ENCODE measurements around the gene ARHGAP36. TPM values are rescaled to one million over a fixed set of nuclear protein-coding genes. Genes with fewer than 3 reads are reported as not detected.

Gene ARHGAP36
- total RNA-seq, 2 experiments from 2014 or later = not detected

DNA sequence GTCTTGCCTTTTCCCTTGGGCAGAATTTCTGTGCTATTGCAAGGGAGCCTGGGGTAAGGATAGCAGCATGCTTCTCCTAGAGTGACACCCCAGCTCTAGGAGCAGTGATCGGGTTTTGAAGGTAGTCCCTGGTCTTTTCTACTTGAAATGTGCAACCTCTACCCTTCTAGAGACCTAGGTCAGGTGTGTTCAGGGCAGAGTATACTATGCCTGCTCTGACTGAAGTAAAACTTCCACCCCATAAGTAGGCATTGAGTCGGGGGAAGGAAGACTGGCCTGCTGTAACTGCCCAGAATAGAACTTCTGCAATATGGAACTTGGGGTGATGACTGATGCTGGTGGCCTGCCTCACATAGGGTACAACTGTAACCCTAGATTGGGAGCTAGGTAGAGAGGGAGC is 80.9 kb downstream of the ARHGAP36 start:
- Mint-ChIP-seq H3K4me1 (ENCODE audit: low read depth) (no peaks in the 10 kb centered on the region), H3K4me3 (no peak overlapping the region)
- peaks cover 0 to 4% of the 10 kb centered on the region in 2 experiments for H3K27me3 ChIP-seq (ENCODE audit: control insufficient read depth in 1 of 2, insufficient read depth in 2 of 2, low read length in 2 of 2)

More for the DNA sequence above, 80.9 kb downstream of the ARHGAP36 start:
- no peak overlapping the region for H3K27ac Mint-ChIP-seq
- Histone ChIP-seq H3K27ac (ENCODE audit: low read depth in 1 of 2, low read length in 2 of 2) (no peak overlapping the region), H3K9me3 (ENCODE audit: control insufficient read depth in 1 of 2, insufficient read depth in 1 of 2, low read length in 2 of 2) (no peaks in the 10 kb centered on the region), H3K36me3 (ENCODE audit: insufficient read depth, low read length) (no peaks in the 10 kb centered on the region), H3K4me1 (ENCODE audit: insufficient read depth, low read length) (no peaks in the 10 kb centered on the region), H3K4me3 (ENCODE audit: low read length) (no peak overlapping the region)
- intact Hi-C loops (cut with DNase I, micrococcal nuclease) = no loop called here
- ChIA-PET POLR2A (no interaction called here), CTCF (no interaction called here)
- no peak for ATAC-seq (ENCODE audit: poor library complexity)
- no peaks in the 10 kb centered on the region for H3K9me3 Mint-ChIP-seq
- TF ChIP-seq CTCF (IDR thresholded peaks at IDR 0.05) = no peak
- no peaks in the 10 kb centered on the region for H3K36me3 Mint-ChIP-seq (ENCODE audit: low read depth)
- DNase-seq = no peak
- H3K27me3 Mint-ChIP-seq = no peaks in the 10 kb centered on the region

Other genes starting within 250 kb of the ARHGAP36 start
- 1 to 10 TPM; 4.0 to 6.5 TPM for gene ENOX2, start 155.1 kb upstream of the ARHGAP36 start, total RNA-seq
- gene IGSF1, start 231.0 kb downstream of the ARHGAP36 start, total RNA-seq = not detected